ENCODE measurements around the gene HEG1.
"Not testable (repeated sequence)": the region's sequence is repeated elsewhere in the genome, so short reads cannot be mapped to it uniquely, and the experiment has no call there.

Gene HEG1

GRCh38 chr3:125090649-125091048 is 34.9 kb upstream of the HEG1 start:
- DNase-seq (ENCODE audit: low read depth, low spot score): no peak
- CTCF ChIA-PET: no interaction called here
- POLR2A ChIA-PET: no interaction called here
- no peak overlapping the region for H3K4me3 ChIP-seq (ENCODE audit: low read depth, low read length)
- no peak for TF ChIP-seq CTCF (IDR thresholded peaks at IDR 0.05; ENCODE audit: insufficient read depth, low read length, missing control alignments)

DNA sequence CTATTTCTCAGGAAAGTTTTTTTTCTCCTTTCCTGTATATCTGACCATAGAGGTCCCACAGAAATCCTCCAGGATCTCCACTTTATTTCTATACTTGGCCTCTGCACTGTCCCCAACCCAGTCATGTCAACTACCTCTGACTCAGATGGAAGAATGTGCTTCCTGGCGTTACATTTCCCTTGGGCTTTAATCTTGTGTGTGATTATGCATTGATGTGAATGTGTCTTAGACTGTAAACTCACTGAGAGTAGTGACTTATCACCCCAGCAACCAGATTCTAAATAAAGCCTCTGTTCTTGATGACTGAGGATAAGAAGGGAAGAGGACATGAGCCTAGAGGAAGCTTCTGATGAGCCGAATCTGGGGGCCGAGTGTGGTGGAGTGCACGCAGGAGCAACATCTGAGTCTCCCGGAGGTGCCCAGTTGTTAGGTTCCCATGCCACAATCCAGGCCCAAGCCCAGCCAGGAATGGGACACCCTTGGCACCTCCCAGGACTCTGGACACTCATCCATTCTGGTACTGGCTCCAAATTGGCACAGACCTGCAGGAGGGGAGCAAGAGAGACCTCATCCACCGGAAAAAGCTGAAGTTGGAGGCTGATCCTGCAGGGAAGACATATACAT is 32.1 kb upstream of the HEG1 start:
- H3K4me3 ChIP-seq (ENCODE audit: low read depth, low read length): no peak overlapping the region
- POLR2A ChIA-PET: no interaction called here
- no peak for DNase-seq (ENCODE audit: low read depth, low spot score)
- TF ChIP-seq CTCF (IDR thresholded peaks at IDR 0.05; ENCODE audit: insufficient read depth, low read length, missing control alignments): no peak
- CTCF ChIA-PET: interaction anchor here (1.3 kb wide), 1 partner anchor 15 kb away, joined by 3 read pairs; no protein-coding TSS in a partner anchor

DNA sequence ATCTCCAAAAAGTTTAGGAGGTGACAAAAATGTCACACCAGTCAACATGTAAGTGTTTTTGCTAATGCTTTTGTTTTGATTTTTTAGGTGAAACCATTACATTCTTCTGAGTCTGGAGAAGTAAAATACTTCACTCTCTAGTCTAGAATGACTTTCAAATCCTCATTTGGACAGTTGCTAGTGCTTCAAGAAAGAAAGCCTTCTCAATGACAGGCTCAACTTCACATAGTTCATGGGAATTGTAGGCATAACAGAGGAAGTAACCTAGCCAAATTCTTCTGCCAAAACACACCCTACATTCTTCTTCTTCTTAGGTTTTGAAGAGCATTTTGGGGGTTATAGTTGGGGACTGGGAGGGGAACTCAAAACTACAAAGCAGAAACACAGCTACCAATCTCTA is 29.4 kb upstream of the HEG1 start:
- ChIA-PET POLR2A (no interaction called here), CTCF (interaction anchor here (1.6 kb wide), 1 partner anchor 22 kb away, joined by 5 read pairs; no protein-coding TSS in a partner anchor)
- DNase-seq (ENCODE audit: low read depth, low spot score): no peak
- TF ChIP-seq CTCF (IDR thresholded peaks at IDR 0.05; ENCODE audit: insufficient read depth, low read length, missing control alignments): no peak
- H3K4me3 ChIP-seq (ENCODE audit: low read depth, low read length): no peak overlapping the region

DNA sequence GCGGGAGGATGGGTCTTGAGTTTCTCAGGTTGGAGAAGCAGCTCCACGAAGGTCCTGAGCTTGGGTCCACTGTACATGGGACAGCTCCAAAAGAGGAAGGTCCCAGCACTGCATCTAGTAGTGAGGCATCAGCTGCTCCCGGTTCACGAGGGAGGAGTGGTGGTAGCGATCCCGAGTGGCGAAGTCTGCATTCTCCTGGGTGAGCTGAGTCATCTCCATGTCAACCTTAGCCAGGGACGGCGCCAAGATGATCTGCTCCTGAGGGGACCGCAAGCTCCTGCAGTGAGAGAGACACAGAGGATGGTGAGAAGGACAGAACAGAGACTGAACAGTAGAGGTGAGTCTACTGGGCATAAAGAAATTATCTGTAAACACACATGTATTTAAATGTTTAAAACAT is 28.0 kb upstream of the HEG1 start:
- POLR2A ChIA-PET: interaction anchor here (0.6 kb wide), 1 partner anchor 20 kb away, joined by 3 read pairs; no protein-coding TSS in a partner anchor
- DNase-seq (ENCODE audit: low read depth, low spot score): no peak
- no peak overlapping the region for H3K4me3 ChIP-seq (ENCODE audit: low read depth, low read length)
- CTCF ChIA-PET: interaction anchor here (1.0 kb wide), 1 partner anchor 12 kb away, joined by 3 read pairs; no protein-coding TSS in a partner anchor
- no peak for TF ChIP-seq CTCF (IDR thresholded peaks at IDR 0.05; ENCODE audit: insufficient read depth, low read length, missing control alignments)

DNA sequence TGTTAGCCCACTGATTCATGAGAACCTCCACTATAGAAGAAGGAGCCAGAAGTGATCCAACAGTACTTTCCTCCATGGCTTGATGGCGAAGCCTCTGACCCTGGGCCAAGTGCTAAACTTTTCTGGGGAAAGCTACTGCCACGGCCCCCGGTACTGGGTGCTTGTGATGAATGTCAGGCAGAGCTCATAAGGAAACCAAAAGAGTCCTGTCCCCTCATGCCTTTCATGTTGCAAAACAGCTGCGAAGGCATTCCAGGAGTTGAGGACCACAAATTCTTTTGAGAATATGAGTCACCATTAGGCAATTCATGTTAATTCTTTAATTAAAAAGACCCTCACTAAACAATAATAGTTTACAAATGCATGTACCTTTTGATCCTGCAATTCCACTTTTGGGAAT is 26.5 kb upstream of the HEG1 start:
- POLR2A ChIA-PET; H3K4me3 ChIP-seq (ENCODE audit: low read depth, low read length); DNase-seq (ENCODE audit: low read depth, low spot score): not testable (repeated sequence)
- CTCF ChIA-PET: interaction anchor here (1.1 kb wide), 1 partner anchor 15 kb away, joined by 3 read pairs; no protein-coding TSS in a partner anchor

GRCh38 chr3:125080077-125080476 is 24.3 kb upstream of the HEG1 start:
- ChIA-PET CTCF (interaction anchor here (0.6 to 1.8 kb wide), 3 partner anchors 9 to 84 kb away, joined by 3 to 5 read pairs (median 3); no protein-coding TSS in a partner anchor), POLR2A (no interaction called here)
- no peak for DNase-seq (ENCODE audit: low read depth, low spot score)
- TF ChIP-seq CTCF (IDR thresholded peaks at IDR 0.05; ENCODE audit: insufficient read depth, low read length, missing control alignments): no peak
- no peak overlapping the region for H3K4me3 ChIP-seq (ENCODE audit: low read depth, low read length)

- TF ChIP-seq CTCF (IDR thresholded peaks at IDR 0.05; ENCODE audit: insufficient read depth, low read length, missing control alignments): no peak
- CTCF ChIA-PET: interaction anchor here (0.6 to 1.8 kb wide), 3 partner anchors 9 to 235 kb away, joined by 3 to 5 read pairs (median 4); no protein-coding TSS in a partner anchor
Observed at GRCh38 chr3:125079675-125080045, 23.9 kb upstream of the HEG1 start.

More at GRCh38 chr3:125079675-125080045, 23.9 kb upstream of the HEG1 start:
- no peak for DNase-seq (ENCODE audit: low read depth, low spot score)
- POLR2A ChIA-PET: interaction anchor here (0.7 kb wide), 1 partner anchor 1756 kb away, joined by 3 read pairs; no protein-coding TSS in a partner anchor
- H3K4me3 ChIP-seq (ENCODE audit: low read depth, low read length): no peak overlapping the region

Data from AG04449 (cell line).